ENCODE measurements around the gene RGS17.

DNA sequence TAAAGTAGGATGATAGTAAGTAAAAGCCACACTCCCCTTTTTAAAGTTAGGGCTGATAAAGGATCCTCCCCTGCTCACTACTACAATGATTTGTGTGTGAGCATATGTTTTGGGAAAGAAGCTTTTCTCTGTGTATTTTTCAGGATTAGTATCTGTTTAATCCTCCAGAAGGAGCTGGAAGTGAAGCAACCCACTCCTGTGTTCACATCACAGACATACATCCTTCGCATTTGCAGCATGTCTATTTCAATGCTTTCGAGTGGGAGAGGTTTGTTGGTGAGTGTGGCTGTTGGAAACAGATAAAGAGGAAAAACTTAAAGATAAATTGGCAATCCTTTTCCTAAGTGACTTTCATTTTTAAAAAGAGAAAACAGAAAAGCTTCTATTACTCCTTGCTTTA, 31.6 kb upstream of the RGS17 start:
- TF ChIP-seq, protein P1, sequence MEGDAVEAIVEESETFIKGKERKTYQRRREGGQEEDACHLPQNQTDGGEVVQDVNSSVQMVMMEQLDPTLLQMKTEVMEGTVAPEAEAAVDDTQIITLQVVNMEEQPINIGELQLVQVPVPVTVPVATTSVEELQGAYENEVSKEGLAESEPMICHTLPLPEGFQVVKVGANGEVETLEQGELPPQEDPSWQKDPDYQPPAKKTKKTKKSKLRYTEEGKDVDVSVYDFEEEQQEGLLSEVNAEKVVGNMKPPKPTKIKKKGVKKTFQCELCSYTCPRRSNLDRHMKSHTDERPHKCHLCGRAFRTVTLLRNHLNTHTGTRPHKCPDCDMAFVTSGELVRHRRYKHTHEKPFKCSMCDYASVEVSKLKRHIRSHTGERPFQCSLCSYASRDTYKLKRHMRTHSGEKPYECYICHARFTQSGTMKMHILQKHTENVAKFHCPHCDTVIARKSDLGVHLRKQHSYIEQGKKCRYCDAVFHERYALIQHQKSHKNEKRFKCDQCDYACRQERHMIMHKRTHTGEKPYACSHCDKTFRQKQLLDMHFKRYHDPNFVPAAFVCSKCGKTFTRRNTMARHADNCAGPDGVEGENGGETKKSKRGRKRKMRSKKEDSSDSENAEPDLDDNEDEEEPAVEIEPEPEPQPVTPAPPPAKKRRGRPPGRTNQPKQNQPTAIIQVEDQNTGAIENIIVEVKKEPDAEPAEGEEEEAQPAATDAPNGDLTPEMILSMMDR (IDR thresholded peaks at IDR 0.05; ENCODE audit: low read depth, low read length), result no peak
- no peak for TF ChIP-seq EZH2phosphoT487 (IDR thresholded peaks at IDR 0.05; ENCODE audit: low read depth)
